ENCODE measurements around the gene HSPA1L. TPM values are rescaled to one million over a fixed set of nuclear protein-coding genes. Genes with fewer than 3 reads are reported as not detected.
"Not testable (repeated sequence)": the region's sequence is repeated elsewhere in the genome, so short reads cannot be mapped to it uniquely, and the experiment has no call there.

HSPA1L gene
- polyA plus RNA-seq, 1 donor from 2014 or later: 2.6 TPM

- Histone ChIP-seq H3K4me2 (ENCODE audit: low read length) (no peak overlapping the region), H3K9me2 (ENCODE audit: insufficient read depth, low read length) (no peaks in the 10 kb centered on the region), H3K9ac (ENCODE audit: low read length) (no peak overlapping the region), H3K36me3 (ENCODE audit: insufficient read depth, low read length) (no peaks in the 10 kb centered on the region), H3K4me3 (ENCODE audit: low read length) (no peak overlapping the region), H3F3A (ENCODE audit: insufficient read depth, low read length, poor library complexity, severe bottlenecking) (no peaks in the 10 kb centered on the region), H4K20me1 (ENCODE audit: insufficient read depth) (no peaks in the 10 kb centered on the region), H2AFZ (ENCODE audit: low read depth, low read length) (no peak overlapping the region), H3K27me3 (ENCODE audit: insufficient read depth, low read depth, low read length) (no peaks in the 10 kb centered on the region), H3K27ac (ENCODE audit: low read length) (no peak overlapping the region), H3K79me2 (replicated peaks; ENCODE audit: insufficient read depth, low read length) (peaks cover 8% of the 10 kb centered on the region), H3K9me3 (ENCODE audit: low read length) (no peaks in the 10 kb centered on the region)
- TF ChIP-seq EZH2 (IDR thresholded peaks at IDR 0.05; ENCODE audit: borderline replicate concordance, insufficient read depth, low read length, poor library complexity, severe bottlenecking) (no peak), TAF1 (IDR thresholded peaks at IDR 0.05; ENCODE audit: low read depth) (no peak), RAD21 (conservative IDR thresholded peaks at IDR 0.05) (no peak)
Measured at GRCh38 chr6:31858707-31859106, 43.6 kb upstream of the HSPA1L start.

GRCh38 chr6:31857774-31858173 lies 42.7 kb upstream of the HSPA1L start:
- H3K4me3 ChIP-seq (ENCODE audit: low read length); H3K27ac ChIP-seq (ENCODE audit: low read length); H2AFZ ChIP-seq (ENCODE audit: low read depth, low read length); H3F3A ChIP-seq (ENCODE audit: insufficient read depth, low read length, poor library complexity, severe bottlenecking); H4K20me1 ChIP-seq (ENCODE audit: insufficient read depth); H3K9ac ChIP-seq (ENCODE audit: low read length); H3K36me3 ChIP-seq (ENCODE audit: insufficient read depth, low read length); H3K9me3 ChIP-seq (ENCODE audit: low read length); H3K79me2 ChIP-seq (replicated peaks; ENCODE audit: insufficient read depth, low read length); H3K9me2 ChIP-seq (ENCODE audit: insufficient read depth, low read length); H3K4me2 ChIP-seq (ENCODE audit: low read length); H3K27me3 ChIP-seq (ENCODE audit: insufficient read depth, low read depth, low read length): not testable (repeated sequence)

- not testable (repeated sequence) for H3K36me3 ChIP-seq (ENCODE audit: insufficient read depth, low read length); H3K27me3 ChIP-seq (ENCODE audit: insufficient read depth, low read depth, low read length); H3K4me2 ChIP-seq (ENCODE audit: low read length); H3K79me2 ChIP-seq (replicated peaks; ENCODE audit: insufficient read depth, low read length); H3K9me2 ChIP-seq (ENCODE audit: insufficient read depth, low read length); H3K9ac ChIP-seq (ENCODE audit: low read length); H3K27ac ChIP-seq (ENCODE audit: low read length); H3F3A ChIP-seq (ENCODE audit: insufficient read depth, low read length, poor library complexity, severe bottlenecking); H2AFZ ChIP-seq (ENCODE audit: low read depth, low read length); H3K4me3 ChIP-seq (ENCODE audit: low read length); H3K9me3 ChIP-seq (ENCODE audit: low read length); H4K20me1 ChIP-seq (ENCODE audit: insufficient read depth)
Measured at GRCh38 chr6:31851980-31852718, 37.1 kb upstream of the HSPA1L start.

GRCh38 chr6:31851485-31851832 lies 36.4 kb upstream of the HSPA1L start:
- Histone ChIP-seq H3K9ac (ENCODE audit: low read length) (no peak overlapping the region), H3K4me3 (ENCODE audit: low read length) (no peak overlapping the region), H3K4me2 (ENCODE audit: low read length) (no peak overlapping the region), H4K20me1 (ENCODE audit: insufficient read depth) (no peaks in the 10 kb centered on the region), H3K79me2 (replicated peaks; ENCODE audit: insufficient read depth, low read length) (no peaks in the 10 kb centered on the region), H3K36me3 (ENCODE audit: insufficient read depth, low read length) (no peaks in the 10 kb centered on the region), H3K9me3 (ENCODE audit: low read length) (no peaks in the 10 kb centered on the region), H3K27ac (ENCODE audit: low read length) (no peak overlapping the region), H2AFZ (ENCODE audit: low read depth, low read length) (no peak overlapping the region), H3K9me2 (ENCODE audit: insufficient read depth, low read length) (no peaks in the 10 kb centered on the region), H3F3A (ENCODE audit: insufficient read depth, low read length, poor library complexity, severe bottlenecking) (no peaks in the 10 kb centered on the region), H3K27me3 (ENCODE audit: insufficient read depth, low read depth, low read length) (no peaks in the 10 kb centered on the region)
- TF ChIP-seq POLR2AphosphoS5 (IDR thresholded peaks at IDR 0.05) (no peak), SMC3 (conservative IDR thresholded peaks at IDR 0.05; ENCODE audit: poor library complexity) (no peak), REST (IDR thresholded peaks at IDR 0.05; ENCODE audit: borderline replicate concordance) (no peak), RAD21 (conservative IDR thresholded peaks at IDR 0.05) (no peak), EP300 (conservative IDR thresholded peaks at IDR 0.05; ENCODE audit: poor library complexity, severe bottlenecking) (no peak), EZH2 (IDR thresholded peaks at IDR 0.05; ENCODE audit: borderline replicate concordance, insufficient read depth, low read length, poor library complexity, severe bottlenecking) (no peak), MXI1 (conservative IDR thresholded peaks at IDR 0.05; ENCODE audit: poor library complexity, severe bottlenecking) (no peak), CTCF (IDR thresholded peaks at IDR 0.05; ENCODE audit: poor library complexity, severe bottlenecking) (no peak), TAF1 (IDR thresholded peaks at IDR 0.05; ENCODE audit: low read depth) (no peak)
